Mucosa of descending colon (tissue), 3 donors: Measurements from ENCODE around the gene ABR. TPM values are rescaled to one million over a fixed set of nuclear protein-coding genes. Genes with fewer than 3 reads are reported as not detected.

Experiments
- ATAC-seq: fragments of 200-7000 bp; cut with Tn5 transposase; one replicate; pipeline ENCODE4 v1.9.1; 2020; ENCODE audit warnings: mild to moderate bottlenecking, moderate library complexity
- DNase-seq, 3 donors: peaks; one replicate each; pipeline ENCODE4 v3.0.0-alpha.2; 2020
- H3K36me3 ChIP-seq: fragments of 200-600 bp; one replicate; pipeline ENCODE4 v1.8.0; 2021; ENCODE audit warnings: low read depth, mild to moderate bottlenecking
- H3K4me1 ChIP-seq: fragments of 200-600 bp; one replicate; pipeline ENCODE4 v1.8.0; 2021; ENCODE audit warnings: low read depth, mild to moderate bottlenecking
- H3K4me3 ChIP-seq: fragments of 200-600 bp; one replicate; pipeline ENCODE4 v1.8.0; 2021; ENCODE audit warnings: mild to moderate bottlenecking
- H3K9me3 ChIP-seq: fragments of 200-600 bp; one replicate; pipeline ENCODE4 v1.8.0; 2021; ENCODE audit warnings: mild to moderate bottlenecking
- intact Hi-C, 2 donors: fragments of 100-400 bp; cut with DNase I in 1 of 2; cut with micrococcal nuclease in 1 of 2; formaldehyde crosslinking; loops; one replicate each; pipeline versions ENCODE4 v1.11.0 to v1.11.1; 2022; cut with DNase I, micrococcal nuclease
- total RNA-seq, 3 donors: library from RNA; stranded (reverse); fragmentation: NEBNext Ultra II Directional in 2 of 3; extraction: Animal tissue kit (Norgen Biotek cat#: 25700) in 2 of 3; gene quantifications; one replicate each; pipeline versions ENCODE4 v1.2.1 to v1.2.4, GENCODE V29; 2021 to 2023
- TF ChIP-seq, protein P1 (sequence below): fragments of 200-600 bp; IDR thresholded peaks from one replicate; pipeline ENCODE4 v1.8.0; 2022; ENCODE audit warnings: antibody characterized with exemption, mild to moderate bottlenecking
- donor health status: DM: no; HTN: no; CAD: no; lungs with moderate emphysema.
- donor health status: DM: no; HTN: no; CAD: no.
- donor health status: DM: no; HTN: yes; CAD: no.

ABR gene
- total RNA-seq, 3 donors from 2014 or later: 257 to 470 (median 292) TPM

DNA sequence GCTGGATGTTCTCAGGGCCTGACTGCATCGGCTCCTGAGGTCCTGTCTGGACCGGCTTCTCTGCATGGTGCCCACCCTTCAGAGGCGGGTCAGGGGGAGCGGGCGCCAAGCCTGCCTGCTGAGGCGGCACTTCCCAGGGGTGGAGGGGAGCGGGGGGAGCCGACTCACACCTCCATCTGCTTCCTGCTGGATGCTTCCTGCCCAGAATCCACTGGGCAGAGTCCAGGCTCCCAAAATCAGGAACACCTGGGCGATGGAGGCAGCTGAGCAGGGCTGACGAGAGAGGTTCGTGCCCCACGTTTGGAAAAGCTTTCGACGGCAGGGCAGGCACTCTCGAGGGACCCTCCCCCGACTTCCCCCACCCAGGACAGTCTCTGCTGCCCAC lies 140.7 kb downstream of the ABR start:
- ATAC-seq: no peak
- intact Hi-C loops: no loop called here
- Histone ChIP-seq H3K9me3 (no peaks in the 10 kb centered on the region), H3K4me1 (no peaks in the 10 kb centered on the region), H3K36me3 (no peaks in the 10 kb centered on the region), H3K4me3 (no peak overlapping the region)
- no peak for DNase-seq
- TF ChIP-seq, protein P1, sequence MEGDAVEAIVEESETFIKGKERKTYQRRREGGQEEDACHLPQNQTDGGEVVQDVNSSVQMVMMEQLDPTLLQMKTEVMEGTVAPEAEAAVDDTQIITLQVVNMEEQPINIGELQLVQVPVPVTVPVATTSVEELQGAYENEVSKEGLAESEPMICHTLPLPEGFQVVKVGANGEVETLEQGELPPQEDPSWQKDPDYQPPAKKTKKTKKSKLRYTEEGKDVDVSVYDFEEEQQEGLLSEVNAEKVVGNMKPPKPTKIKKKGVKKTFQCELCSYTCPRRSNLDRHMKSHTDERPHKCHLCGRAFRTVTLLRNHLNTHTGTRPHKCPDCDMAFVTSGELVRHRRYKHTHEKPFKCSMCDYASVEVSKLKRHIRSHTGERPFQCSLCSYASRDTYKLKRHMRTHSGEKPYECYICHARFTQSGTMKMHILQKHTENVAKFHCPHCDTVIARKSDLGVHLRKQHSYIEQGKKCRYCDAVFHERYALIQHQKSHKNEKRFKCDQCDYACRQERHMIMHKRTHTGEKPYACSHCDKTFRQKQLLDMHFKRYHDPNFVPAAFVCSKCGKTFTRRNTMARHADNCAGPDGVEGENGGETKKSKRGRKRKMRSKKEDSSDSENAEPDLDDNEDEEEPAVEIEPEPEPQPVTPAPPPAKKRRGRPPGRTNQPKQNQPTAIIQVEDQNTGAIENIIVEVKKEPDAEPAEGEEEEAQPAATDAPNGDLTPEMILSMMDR: no peak

GRCh38 chr17:1038459-1039122 lies 141.2 kb downstream of the ABR start:
- intact Hi-C loops: no loop called here
- Histone ChIP-seq H3K9me3 (no peaks in the 10 kb centered on the region), H3K36me3 (no peaks in the 10 kb centered on the region), H3K4me3 (no peak overlapping the region), H3K4me1 (no peaks in the 10 kb centered on the region)
- TF ChIP-seq, protein P1: no peak
- DNase-seq: no peak
- ATAC-seq: no peak

DNA sequence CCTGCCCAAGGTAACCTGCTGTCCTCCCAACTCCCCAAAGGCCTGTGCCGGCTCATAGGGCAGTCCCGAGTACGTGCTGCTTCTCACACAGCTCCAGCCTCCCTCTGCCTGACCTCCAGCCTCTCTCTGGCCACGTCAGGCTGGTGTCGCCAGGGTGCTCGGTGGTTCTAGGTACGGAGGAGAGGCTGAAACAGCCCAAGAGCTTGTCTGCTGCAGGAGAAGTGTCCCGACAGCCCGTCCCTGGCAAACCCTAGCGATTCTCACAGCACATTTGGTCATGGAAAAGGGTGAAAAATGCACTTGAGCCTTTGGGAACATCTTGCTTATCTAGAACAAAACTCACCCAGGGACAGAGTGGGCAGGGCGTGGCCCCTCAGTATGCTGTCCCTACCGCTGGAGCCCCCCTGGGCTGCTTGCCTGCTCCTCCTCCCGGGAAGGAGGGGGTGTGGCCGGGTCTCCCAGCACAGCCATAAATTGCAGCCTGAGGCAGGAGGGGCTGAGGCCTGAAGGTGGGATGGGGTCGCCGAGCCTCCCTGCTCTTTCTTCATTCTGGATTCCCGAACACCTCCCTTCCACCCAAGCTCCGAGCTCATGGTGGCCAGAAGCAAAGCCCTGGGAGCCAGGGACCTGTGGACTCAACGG lies 142.4 kb downstream of the ABR start:
- no peaks in the 10 kb centered on the region for H3K36me3 ChIP-seq
- no peak overlapping the region for H3K4me3 ChIP-seq
- TF ChIP-seq, protein P1: no peak
- DNase-seq (no peak), ATAC-seq (no peak)
- no peaks in the 10 kb centered on the region for H3K4me1 ChIP-seq
- H3K9me3 ChIP-seq: no peaks in the 10 kb centered on the region
- intact Hi-C loops: no loop called here

DNA sequence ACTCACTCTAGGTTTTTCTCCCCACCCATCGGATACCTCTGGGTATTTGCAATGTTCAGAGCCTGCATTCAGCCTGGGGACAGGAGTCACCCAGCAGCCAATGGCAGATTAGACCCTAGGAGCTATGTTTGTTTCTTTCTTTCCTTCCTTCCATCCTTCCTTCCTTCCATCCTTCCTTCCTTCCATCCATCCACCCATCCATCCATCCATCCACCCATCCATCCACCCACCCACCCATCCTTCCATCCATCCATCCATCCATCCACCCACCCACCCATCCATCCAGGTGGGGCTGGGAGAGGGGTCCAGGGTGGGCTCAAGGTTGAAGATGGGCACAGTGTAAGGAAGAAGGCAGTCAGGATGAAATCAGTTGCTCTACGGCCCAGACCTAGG lies 142.9 kb downstream of the ABR start:
- intact Hi-C loops: no loop called here
- TF ChIP-seq, protein P1: no peak
- H3K9me3 ChIP-seq: no peaks in the 10 kb centered on the region
- H3K4me3 ChIP-seq: no peak overlapping the region
- no peak for ATAC-seq
- no peak for DNase-seq
- H3K4me1 ChIP-seq: no peaks in the 10 kb centered on the region
- no peaks in the 10 kb centered on the region for H3K36me3 ChIP-seq

DNA sequence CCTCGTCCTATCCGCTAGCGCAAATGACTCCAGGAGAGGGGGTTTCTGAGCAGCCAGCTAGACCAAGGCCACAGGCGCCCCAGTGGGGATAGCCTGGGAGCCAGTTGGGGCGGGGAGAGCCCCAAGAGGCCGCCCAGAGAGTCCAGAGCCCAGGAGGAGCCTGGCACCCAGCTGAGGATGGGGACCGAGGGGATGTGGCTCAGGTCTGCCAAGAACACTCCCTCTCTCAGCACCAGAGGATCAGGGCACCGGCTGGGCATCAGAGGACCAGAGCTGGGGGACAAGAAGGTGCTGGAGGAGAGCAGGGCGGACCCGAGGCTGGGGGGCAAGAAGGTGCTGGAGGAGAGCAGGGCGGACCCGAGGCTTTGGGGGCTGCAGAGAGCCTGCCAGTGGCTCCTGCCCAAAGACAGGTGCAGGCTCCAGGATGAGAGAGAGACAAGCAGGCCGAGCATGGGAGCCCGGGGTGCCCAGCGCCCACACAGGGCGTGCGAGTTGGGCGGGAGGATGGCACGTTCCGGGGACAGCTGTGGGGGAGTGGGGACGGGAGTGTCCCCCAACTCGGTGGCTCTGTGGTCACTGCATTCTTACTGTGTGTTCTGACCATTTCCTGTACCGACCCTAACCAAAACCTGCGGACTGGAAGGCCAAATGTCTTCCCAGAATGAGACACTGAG lies 143.5 kb downstream of the ABR start:
- Histone ChIP-seq H3K4me1 (no peaks in the 10 kb centered on the region), H3K9me3 (no peaks in the 10 kb centered on the region), H3K36me3 (no peaks in the 10 kb centered on the region), H3K4me3 (no peak overlapping the region)
- TF ChIP-seq, protein P1: no peak
- no peak for ATAC-seq
- intact Hi-C loops: no loop called here
- DNase-seq: no peak
